Activated gamma-delta T cell treated with anti-CD3 and anti-CD28 coated beads, Interleukin-2, amount 50 U/mL, for 16 hours (primary cell): ENCODE data around the gene GPS1.
A peak's percentile ranks its signal among the peaks of the same experiment; 100 is the strongest.

Experiments used
- DNase-seq: peaks from one replicate; pipeline ENCODE4 v3.0.0-alpha.2; 2020; ENCODE audit warnings: low read depth

Gene GPS1

DNA sequence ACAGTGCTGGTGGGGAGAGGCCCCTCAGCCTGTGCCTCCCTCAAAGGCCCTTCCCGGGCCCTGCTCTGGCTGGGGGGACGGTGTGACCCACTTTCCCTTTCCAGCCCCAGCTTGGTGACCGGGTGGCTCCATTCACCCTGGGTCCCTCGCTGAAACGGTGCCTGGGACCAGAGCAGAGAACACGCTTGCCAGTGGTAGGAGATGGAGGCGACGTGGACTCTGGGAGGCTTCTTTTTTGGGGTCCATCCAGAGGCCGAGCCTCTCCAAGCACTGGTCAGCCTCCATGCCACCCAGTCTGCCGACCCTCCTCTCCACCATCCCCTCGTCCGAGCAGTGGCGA, 36.8 kb upstream of the GPS1 start:
- no peak for DNase-seq

GRCh38 chr17:82015311-82015971, 36.3 kb upstream of the GPS1 start:
- no peak for DNase-seq

GRCh38 chr17:82016061-82016874, 35.4 kb upstream of the GPS1 start:
- no peak for DNase-seq

- DNase-seq = no peak
Measured at GRCh38 chr17:82016875-82017459, 34.7 kb upstream of the GPS1 start.

GRCh38 chr17:82017612-82018151, 34.0 kb upstream of the GPS1 start:
- DNase-seq = no peak

DNA sequence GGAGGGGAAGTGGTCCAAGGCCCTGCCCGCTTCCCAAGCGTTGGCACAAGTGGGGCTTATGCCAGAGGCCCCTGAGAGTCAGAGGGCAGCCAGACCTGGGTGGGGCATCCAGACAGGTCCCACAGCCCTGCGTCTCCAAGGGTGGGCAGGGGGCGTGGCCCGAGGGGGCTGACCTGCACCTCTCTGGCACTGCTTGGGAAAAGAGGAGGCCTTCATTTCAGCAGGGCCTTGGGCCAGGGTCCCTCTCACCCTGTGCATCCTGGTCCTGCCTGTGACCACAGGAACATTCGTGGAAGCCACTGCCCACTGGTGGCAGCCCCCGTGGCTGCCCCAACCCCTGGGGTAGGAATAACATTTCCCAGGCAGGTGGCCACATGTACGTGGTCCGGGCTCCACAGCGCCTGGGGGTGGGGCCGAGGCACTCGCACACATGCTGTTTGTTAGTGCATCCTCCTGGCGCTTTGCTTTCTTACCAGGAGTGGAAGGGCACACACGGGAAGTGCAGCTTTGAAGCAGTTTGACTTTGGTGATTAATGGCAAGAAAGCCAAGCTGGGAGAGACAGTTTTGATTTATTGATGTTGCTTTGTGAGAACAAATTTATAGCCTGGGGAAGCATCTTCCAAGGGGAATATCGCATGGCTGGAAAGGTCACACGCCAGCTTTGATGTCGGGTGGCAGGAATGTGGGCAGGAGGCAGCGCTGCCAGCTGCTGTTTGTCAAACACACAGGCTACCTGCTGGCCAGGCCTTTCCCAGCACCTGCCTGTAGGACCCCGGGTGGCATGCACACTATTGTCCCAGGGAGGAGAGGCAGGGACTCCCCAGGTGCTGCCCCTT, 33.3 kb upstream of the GPS1 start:
- no peak for DNase-seq

DNA sequence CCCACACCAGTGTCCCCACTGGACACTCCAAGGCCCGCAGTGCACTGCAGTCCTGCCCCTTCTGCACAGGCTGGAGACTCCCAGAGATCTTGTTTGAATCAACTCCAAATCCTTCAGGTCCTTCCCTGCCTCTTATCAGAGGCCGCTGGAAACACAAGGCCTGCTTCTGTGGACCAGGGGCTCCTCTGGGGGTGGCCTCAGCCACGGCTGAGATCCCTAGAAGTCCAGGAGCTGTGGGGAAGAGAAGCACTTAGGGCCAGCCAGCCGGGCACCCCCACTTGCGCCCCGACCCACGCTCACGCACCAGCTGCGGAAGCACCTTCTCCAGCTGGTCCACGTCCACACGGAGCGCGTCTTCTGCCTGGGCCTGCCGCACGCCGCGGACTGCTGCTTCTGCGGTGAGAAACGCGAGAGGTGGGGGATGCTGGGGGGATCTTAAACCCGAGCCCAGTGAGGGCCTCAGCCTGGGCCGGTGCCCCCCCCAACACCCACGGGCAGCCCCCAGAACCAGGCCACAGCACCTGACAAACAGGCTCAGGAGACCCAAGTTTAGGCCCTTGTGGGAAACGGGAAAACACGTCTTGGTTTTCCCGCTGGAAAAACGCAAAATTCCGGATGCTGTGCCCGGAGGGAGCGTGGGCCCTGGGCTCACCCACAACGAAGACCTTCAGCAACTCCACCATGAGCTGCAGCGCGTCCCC, 32.6 kb upstream of the GPS1 start:
- DNase-seq = no peak

DNA sequence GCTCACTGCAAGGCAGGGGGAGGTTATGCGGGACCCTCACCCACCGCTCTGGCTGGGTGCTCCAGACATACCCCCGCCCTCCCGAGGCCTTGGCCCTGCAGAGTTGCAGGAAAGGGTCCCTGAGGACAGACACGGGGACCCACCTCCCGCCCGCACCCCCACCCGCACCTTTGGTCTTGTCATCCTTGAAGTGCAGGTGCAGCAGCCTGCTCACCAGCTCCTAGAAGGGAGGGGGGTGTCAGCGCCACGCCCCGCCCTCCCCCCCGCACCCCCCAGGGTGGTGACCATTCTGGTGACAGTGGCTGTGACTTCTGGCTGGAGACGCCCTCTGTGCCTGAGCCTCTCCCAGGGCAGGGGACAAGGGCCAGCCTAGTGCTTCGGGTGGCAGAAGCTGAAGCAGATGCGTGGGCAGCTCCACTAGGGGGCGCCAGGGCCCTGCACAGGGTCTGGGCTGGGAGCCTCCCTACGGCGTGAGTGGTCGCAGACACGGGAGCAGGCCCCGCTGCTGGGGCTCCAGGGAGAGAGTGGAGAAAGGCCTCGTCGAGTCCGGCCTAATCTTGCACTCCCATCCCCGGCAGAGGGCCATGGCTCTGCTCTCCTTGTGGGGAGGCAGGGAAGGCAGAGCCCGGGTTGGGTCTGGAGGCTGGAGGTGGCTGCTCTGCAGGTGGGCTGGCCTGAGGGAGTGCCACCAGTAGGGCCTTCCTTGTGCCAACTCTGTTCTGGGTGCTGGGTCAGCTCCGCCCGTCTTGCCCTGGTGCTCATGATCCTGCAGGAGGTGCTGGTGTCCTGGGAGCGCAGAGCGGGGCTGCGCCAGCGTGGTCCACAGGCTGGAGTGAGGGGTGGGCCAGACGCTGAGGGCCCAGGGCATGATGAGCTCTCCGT, 31.8 kb upstream of the GPS1 start:
- peak; percentile 39 for DNase-seq

DNA sequence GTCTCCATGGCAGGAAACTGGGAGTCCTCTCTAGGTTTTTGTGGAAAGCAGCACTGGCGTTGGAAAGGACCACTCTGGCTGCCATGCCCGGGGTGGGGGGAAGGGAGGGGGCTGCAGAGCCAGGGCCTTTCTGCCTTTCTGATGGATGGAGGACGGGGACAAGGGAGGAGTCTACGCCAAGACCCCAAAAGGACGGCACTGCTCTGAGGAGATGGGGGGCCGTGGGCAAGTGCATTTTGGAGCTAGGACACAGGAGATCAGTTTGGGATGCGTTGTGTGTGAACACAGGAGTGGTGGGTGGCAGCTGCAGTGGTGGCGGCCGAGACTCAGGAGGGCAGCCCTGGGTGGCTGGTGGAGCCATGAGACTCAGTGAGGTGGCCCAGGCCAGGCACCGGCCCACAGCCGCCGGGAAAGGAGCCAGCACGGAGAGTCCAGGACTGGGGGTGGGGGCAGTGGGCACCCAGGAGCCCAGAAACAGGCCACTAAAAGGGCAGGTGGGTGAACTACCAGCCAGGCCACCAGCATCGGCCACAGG, 31.1 kb upstream of the GPS1 start:
- DNase-seq = no peak

DNA sequence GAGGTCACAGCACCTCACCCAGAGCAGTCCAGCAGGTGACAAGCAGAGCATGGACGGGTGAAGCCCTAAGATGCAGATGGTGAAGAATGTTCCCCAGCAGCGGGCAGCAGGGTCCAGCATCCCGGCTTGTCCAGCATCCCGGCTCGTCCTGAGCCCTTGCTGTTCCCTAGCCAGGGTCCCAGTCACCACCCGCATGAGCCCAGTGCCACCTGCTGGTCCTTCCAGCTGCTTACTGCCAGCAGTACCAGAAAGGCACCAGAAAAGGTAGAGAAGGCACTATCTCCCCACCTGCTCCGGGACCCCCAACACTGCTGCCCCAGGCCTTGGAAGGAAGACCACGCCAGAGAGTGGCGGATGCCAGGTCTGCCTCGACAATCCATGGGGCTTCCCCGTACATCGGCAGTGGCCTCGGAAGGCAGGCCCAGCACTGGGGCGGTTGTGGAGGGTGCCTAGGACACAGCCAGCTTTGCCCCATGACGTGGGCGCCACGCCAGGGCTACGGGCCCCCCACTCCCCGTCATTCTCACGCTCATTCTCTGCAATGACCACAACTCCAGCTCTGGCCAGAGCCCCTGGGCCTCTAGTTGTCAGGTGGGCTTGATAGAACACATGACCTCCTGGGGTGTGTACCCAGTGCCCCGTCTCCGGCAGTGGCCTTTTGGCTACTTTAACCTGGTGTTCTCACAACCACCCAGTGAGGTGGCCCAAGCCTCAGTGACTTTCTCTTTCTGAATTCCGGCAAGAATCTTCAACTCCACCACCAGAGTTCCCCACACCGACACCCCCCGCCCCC, 30.4 kb upstream of the GPS1 start:
- no peak for DNase-seq

- DNase-seq = no peak
Measured at GRCh38 chr17:82021900-82022309, 29.8 kb upstream of the GPS1 start.

DNA sequence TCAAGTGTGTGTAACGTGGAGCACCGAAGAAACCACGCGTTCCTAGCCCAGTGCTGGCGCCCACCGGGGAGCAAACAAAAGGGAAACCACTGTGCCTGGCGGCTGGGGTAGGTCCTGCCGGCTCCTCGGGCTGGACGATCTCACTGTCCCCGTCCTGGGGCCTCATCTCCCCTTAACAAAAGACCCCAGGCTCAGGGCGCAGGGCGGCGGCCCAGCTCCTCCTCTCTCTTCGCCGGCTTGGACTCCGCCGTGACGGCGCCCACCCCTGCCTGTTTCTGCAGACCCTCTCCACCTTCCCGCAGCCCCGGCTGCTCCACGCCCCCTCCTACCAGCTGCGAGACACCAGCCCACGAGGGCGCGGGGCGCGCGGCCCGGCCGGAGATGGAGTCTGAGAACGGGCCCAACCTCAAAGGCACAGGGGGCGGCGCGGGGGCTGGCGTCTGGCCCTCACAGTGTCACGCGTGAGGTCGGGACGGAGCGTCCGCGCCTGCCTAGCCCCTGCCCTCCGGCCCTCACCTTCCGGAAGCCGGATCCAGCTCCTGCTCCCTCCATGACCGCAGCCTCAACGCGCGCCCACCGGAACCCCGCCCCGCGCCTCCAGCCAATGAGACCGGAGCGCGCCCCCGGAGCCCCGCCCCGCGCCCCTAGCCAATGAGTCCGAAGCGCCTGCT, 29.3 kb upstream of the GPS1 start, which contains the start of gene CENPX:
CENPX (minus strand) TSS at position 569 of the 671 bp plus-strand sequence; CDS start at position 552, 17 bp downstream.
- DNase-seq = no peak

DNA sequence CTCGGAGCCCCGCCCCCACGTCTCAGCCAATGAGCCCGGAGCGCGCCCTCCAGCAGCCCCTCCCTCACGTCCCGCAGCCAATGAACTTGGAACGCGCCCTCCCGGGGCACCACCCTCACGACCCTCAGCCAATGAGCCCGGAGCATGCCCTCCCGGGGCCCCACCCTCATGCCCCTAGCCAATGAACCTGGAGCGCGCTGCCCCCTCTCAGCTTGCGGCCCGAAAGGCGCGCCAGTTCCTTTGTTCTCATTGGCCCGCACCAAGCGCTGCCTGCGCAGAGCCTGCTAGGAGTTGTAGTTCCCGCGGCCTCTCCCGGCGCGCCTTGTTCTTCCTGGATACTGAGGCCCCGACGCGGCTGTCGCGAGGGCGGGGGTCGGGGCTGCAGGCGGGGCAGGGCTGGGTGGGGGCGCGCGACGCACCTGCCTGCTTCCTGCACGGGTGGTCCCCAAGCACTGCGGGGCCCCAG, 28.7 kb upstream of the GPS1 start, which contains the start of gene LRRC45:
LRRC45 (plus strand) TSS at position 325 of the 466 bp plus-strand sequence. CDS start 339 bp downstream, outside the sequence.
- DNase-seq = peak; percentile 100

DNA sequence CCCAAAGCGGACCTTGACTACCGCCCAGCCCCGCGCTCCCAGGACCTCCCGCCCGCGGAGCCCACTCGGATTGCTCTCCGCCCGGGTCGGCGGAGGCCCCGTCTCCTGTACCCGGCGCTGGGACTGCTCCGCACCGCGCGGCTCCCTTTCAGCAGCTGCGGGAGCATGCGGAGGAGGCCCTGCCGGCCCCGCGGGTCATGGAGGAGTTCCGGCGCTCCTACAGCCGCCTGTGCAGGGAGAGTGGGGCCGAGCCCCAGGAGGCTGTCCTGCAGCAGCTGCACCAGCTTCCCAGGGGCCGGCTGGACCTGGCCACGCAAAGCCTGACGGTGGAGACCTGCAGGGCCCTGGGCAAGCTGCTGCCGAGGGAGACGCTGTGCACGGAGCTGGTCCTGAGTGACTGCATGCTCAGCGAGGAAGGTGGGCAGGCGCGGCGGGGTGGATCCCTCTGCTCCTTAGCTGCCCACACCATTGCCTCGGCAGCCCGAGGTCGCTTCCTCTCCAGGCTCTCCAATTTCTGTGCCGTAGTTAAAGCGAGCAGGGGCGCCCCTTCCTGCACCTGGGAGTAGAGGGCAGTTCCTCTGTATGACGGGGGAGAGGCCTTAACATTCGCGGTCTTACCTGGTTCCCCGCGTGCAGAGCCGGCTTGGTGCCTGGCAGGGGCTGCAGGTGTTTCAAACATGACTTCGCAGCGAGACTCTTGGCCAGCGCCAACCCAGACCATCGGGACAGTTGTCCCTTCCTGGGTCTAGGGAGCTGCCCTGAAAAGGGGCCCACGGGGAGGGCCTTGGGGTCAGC, 28.1 kb upstream of the GPS1 start:
- no peak for DNase-seq

DNA sequence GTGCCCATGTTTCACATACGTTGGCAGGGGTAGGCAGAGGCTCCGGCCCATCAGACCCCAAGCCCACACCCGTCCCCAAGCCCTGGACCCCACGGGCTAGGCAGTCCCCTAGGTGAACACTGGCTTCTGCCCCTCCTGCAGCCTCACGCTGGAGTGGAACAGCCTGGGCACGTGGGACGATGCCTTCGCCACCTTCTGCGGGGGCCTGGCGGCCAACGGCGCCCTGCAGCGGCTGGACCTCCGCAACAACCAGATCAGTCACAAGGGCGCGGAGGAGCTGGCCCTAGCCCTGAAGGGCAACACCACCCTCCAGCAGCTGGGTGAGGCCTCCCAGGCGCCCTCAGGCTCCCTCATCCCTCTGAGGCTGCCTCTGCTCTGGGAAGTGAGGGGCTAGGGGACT, 26.8 kb upstream of the GPS1 start:
- no peak for DNase-seq

GRCh38 chr17:82025401-82026107, 26.1 kb upstream of the GPS1 start:
- DNase-seq = no peak

DNA sequence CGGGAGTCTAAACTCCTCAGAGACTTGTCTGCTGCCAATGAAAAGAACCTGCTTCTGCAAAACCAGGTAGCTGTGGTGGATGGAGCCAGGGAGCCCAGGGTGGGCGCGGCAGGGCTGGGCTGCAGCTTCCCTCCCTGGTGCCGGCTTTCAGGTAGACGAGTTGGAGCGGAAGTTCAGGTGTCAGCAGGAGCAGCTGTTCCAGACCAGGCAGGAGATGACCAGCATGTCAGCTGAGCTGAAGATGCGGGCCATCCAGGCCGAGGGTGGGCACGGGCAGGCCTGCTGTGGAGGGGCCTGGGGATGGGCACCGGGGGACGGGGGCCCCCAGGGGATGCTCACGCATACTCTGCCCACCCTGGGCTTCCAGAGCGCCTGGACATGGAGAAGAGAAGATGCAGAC, 23.5 kb upstream of the GPS1 start:
- no peak for DNase-seq
